ENCODE results near the gene IPPK.

DNA sequence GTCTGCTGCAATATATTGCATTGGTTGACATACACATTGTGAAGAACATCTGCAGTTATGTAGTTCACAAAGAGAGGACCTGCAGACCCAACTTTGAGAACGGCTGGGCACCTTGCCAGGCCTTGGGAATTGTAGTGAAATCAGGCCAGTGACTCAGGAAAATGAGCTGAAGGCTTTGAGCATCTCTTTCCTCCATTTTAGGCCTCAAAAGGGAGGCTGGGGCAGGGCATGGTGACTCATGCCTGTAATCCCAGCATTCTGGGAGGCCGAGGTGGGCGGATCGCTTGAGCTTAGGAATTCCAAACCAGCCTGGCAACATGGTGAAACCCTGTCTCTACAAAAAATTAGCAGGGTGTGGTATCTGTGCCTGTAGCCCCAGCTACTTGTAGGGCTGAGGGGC lies 1.4 kb upstream of the IPPK start:
- TF ChIP-seq, protein P1, sequence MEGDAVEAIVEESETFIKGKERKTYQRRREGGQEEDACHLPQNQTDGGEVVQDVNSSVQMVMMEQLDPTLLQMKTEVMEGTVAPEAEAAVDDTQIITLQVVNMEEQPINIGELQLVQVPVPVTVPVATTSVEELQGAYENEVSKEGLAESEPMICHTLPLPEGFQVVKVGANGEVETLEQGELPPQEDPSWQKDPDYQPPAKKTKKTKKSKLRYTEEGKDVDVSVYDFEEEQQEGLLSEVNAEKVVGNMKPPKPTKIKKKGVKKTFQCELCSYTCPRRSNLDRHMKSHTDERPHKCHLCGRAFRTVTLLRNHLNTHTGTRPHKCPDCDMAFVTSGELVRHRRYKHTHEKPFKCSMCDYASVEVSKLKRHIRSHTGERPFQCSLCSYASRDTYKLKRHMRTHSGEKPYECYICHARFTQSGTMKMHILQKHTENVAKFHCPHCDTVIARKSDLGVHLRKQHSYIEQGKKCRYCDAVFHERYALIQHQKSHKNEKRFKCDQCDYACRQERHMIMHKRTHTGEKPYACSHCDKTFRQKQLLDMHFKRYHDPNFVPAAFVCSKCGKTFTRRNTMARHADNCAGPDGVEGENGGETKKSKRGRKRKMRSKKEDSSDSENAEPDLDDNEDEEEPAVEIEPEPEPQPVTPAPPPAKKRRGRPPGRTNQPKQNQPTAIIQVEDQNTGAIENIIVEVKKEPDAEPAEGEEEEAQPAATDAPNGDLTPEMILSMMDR (IDR thresholded peaks at IDR 0.05; ENCODE audit: borderline replicate concordance, extremely low read depth, low read length, poor library complexity, severe bottlenecking), result no peak
- no peak for TF ChIP-seq EZH2 (IDR thresholded peaks at IDR 0.05; ENCODE audit: borderline replicate concordance, low read depth, low read length, severe bottlenecking)
